Measurements from ENCODE around the gene CDK8.
"Not testable (repeated sequence)": the region's sequence is repeated elsewhere in the genome, so short reads cannot be mapped to it uniquely, and the experiment has no call there.

CDK8 gene

GRCh38 chr13:26310470-26310869 lies 56.5 kb downstream of the CDK8 start:
- TF ChIP-seq, protein P1, sequence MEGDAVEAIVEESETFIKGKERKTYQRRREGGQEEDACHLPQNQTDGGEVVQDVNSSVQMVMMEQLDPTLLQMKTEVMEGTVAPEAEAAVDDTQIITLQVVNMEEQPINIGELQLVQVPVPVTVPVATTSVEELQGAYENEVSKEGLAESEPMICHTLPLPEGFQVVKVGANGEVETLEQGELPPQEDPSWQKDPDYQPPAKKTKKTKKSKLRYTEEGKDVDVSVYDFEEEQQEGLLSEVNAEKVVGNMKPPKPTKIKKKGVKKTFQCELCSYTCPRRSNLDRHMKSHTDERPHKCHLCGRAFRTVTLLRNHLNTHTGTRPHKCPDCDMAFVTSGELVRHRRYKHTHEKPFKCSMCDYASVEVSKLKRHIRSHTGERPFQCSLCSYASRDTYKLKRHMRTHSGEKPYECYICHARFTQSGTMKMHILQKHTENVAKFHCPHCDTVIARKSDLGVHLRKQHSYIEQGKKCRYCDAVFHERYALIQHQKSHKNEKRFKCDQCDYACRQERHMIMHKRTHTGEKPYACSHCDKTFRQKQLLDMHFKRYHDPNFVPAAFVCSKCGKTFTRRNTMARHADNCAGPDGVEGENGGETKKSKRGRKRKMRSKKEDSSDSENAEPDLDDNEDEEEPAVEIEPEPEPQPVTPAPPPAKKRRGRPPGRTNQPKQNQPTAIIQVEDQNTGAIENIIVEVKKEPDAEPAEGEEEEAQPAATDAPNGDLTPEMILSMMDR (IDR thresholded peaks at IDR 0.05; ENCODE audit: low read depth, low read length, missing control alignments) = no peak
- DNase-seq (ENCODE audit: low read depth) = no peak

GRCh38 chr13:26312019-26312418 lies 58.1 kb downstream of the CDK8 start:
- not testable (repeated sequence) for DNase-seq (ENCODE audit: low read depth); H3K4me3 ChIP-seq (ENCODE audit: low read depth, low read length)

More at GRCh38 chr13:26310470-26310869, 56.5 kb downstream of the CDK8 start:
- H3K4me3 ChIP-seq (ENCODE audit: low read depth, low read length) = no peak overlapping the region

DNA sequence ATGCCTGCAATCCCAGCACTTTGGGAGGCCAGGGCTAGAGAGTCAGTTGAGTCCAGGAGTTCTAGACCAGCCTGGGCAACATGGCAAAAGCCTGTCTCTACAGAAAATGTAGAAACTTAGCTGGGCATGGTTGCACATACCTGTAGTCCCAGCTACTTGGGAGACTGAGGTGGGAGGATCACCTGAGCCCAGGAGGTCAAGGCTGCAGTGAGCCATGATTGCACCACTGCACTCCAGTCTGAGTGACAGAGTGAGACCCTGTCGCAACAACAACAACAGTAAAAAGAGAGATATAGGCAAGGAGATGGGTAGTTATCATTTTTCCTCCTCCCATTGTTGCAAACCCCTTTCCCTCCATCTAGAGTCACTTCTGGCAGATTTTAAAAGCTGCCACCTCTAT lies 62.2 kb downstream of the CDK8 start:
- not testable (repeated sequence) for H3K4me3 ChIP-seq (ENCODE audit: low read depth, low read length); DNase-seq (ENCODE audit: low read depth)

- TF ChIP-seq, protein P1 (IDR thresholded peaks at IDR 0.05; ENCODE audit: low read depth, low read length, missing control alignments) = no peak
- DNase-seq (ENCODE audit: low read depth) = no peak
- no peak overlapping the region for H3K4me3 ChIP-seq (ENCODE audit: low read depth, low read length)
These were observed 66.8 kb downstream of the CDK8 start for GRCh38 chr13:26320766-26321165.

- TF ChIP-seq, protein P1 (IDR thresholded peaks at IDR 0.05; ENCODE audit: low read depth, low read length, missing control alignments) = no peak
- DNase-seq (ENCODE audit: low read depth) = no peak
- no peak overlapping the region for H3K4me3 ChIP-seq (ENCODE audit: low read depth, low read length)
These were observed 69.2 kb downstream of the CDK8 start for GRCh38 chr13:26323127-26323526.

DNA sequence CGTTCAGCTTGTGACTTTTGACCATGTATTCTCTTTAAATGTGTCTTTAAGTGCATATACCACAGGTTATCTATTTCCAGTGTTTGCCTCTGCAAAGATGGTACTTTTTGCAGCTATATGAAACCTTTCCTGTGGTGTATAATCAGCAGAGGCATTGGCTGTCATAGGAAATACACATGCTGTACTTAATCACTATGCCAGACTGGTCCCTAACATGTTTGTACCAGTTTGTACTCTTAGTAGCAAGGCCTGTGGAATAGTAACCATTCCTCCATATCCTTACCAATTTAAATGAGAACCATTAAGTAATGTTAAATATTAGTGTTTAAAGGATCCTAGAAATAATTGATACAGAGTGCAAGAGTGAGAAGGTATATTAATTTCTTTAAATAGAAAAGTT lies 69.8 kb downstream of the CDK8 start:
- DNase-seq (ENCODE audit: low read depth) = no peak
- TF ChIP-seq, protein P1 (IDR thresholded peaks at IDR 0.05; ENCODE audit: low read depth, low read length, missing control alignments) = no peak
- H3K4me3 ChIP-seq (ENCODE audit: low read depth, low read length) = no peak overlapping the region

GRCh38 chr13:26324294-26324693 lies 70.4 kb downstream of the CDK8 start:
- no peak overlapping the region for H3K4me3 ChIP-seq (ENCODE audit: low read depth, low read length)
- no peak for DNase-seq (ENCODE audit: low read depth)
- TF ChIP-seq, protein P1 (IDR thresholded peaks at IDR 0.05; ENCODE audit: low read depth, low read length, missing control alignments) = no peak

- TF ChIP-seq, protein P1 (IDR thresholded peaks at IDR 0.05; ENCODE audit: low read depth, low read length, missing control alignments) = no peak
- no peak for DNase-seq (ENCODE audit: low read depth)
- no peak overlapping the region for H3K4me3 ChIP-seq (ENCODE audit: low read depth, low read length)
These were observed 70.9 kb downstream of the CDK8 start for GRCh38 chr13:26324867-26325266.
